Measurements from ENCODE around the gene DNAJB5. TPM values are rescaled to one million over a fixed set of nuclear protein-coding genes. Genes with fewer than 3 reads are reported as not detected.

The DNAJB5 gene
- total and polyA plus RNA-seq, 2 experiments from 2014 or later = 20.3 to 37.4 TPM

DNA sequence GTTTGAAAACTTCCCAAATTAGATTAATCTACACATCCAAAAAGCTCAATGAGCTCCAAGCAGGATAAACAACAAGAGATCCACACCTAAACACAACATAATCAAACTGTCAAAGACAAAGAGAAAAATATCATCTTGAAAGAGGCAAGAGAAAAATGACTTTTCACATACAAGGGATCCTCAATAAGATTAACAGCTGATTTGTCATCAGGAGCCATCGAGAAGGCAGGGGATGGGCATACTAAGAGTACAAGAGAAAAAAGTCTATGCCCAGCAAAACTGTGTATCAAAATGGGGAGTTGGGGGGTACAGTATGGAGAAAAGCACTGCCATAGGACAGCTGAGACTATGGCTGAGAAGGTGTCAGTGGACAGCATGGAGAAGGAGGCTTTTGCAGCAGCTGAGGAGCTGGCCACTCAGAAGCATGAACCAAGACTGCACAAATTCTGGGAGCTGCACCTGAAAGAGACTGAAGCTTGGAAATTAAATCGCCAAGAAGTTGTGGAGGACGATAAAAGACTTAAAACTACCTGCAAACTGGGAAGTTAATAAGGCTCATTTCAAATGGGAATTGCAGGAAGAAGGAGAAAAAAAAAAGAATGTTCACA lies 20.9 kb downstream of the DNAJB5 start:
- no peak overlapping the region for H3K27ac Mint-ChIP-seq
- Histone ChIP-seq H3K79me2 (replicated peaks; ENCODE audit: insufficient read depth) (no peaks in the 10 kb centered on the region), H3K36me3 (ENCODE audit: insufficient read depth) (peaks cover 6% of the 10 kb centered on the region; the same call in 1 of the 2 replicates), H4K20me1 (replicated peaks; ENCODE audit: insufficient read depth) (no peaks in the 10 kb centered on the region), H3K4me2 (no peak overlapping the region), H3K27me3 (ENCODE audit: insufficient read depth) (no peaks in the 10 kb centered on the region), H3F3A (replicated peaks; ENCODE audit: low read depth) (no peaks in the 10 kb centered on the region), H3K27ac (ENCODE audit: low read depth) (no peak overlapping the region), H3K4me3 (no peak overlapping the region), H2AFZ (no peak overlapping the region), H3K4me1 (ENCODE audit: insufficient read depth) (no peaks in the 10 kb centered on the region), H3K9me2 (ENCODE audit: insufficient read depth) (no peaks in the 10 kb centered on the region; the same call in 1 of the 2 replicates)
- ATAC-seq (no peak), DNase-seq (ENCODE audit: low spot score) (no peak)
- peaks cover 5% of the 10 kb centered on the region; the same call in 2 of the 3 replicates for H3K4me1 Mint-ChIP-seq
- H3K4me3 Mint-ChIP-seq = no peak overlapping the region
- no peak for TF ChIP-seq ZNF331 (CRISPR knock-in tag; IDR thresholded peaks at IDR 0.05; ENCODE audit: low read depth)
- no peak for TF ChIP-seq CTCF (conservative IDR thresholded peaks at IDR 0.05; ENCODE audit: low read depth in 2 of 2)
- TF ChIP-seq NANOG (IDR thresholded peaks at IDR 0.05; ENCODE audit: borderline replicate concordance) = no peak
- TF ChIP-seq, protein P1, sequence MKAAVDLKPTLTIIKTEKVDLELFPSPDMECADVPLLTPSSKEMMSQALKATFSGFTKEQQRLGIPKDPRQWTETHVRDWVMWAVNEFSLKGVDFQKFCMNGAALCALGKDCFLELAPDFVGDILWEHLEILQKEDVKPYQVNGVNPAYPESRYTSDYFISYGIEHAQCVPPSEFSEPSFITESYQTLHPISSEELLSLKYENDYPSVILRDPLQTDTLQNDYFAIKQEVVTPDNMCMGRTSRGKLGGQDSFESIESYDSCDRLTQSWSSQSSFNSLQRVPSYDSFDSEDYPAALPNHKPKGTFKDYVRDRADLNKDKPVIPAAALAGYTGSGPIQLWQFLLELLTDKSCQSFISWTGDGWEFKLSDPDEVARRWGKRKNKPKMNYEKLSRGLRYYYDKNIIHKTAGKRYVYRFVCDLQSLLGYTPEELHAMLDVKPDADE (IDR thresholded peaks at IDR 0.05) = no peak
- TF ChIP-seq REST (IDR thresholded peaks at IDR 0.05; ENCODE audit: unreplicated experiment) = no peak
- no peak for TF ChIP-seq CREB1 (CRISPR knock-in tag; IDR thresholded peaks at IDR 0.05; ENCODE audit: low read depth)
- no peak for TF ChIP-seq EZH2 (IDR thresholded peaks at IDR 0.05; ENCODE audit: low read depth, unreplicated experiment)
- no peak for TF ChIP-seq POLR2AphosphoS5 (IDR thresholded peaks at IDR 0.05; ENCODE audit: low read depth)
- no peak for TF ChIP-seq JUNB (IDR thresholded peaks at IDR 0.05; ENCODE audit: unreplicated experiment)
- no peak for TF ChIP-seq ZNF462 (CRISPR knock-in tag; IDR thresholded peaks at IDR 0.05)
- TF ChIP-seq STAT1 (IDR thresholded peaks at IDR 0.05; ENCODE audit: unreplicated experiment) = no peak
- TF ChIP-seq EZH2phosphoT487 (IDR thresholded peaks at IDR 0.05; ENCODE audit: unreplicated experiment) = no peak
- no peak for TF ChIP-seq ZNF114 (CRISPR knock-in tag; IDR thresholded peaks at IDR 0.05)
- peaks cover 63% of the 10 kb centered on the region for H3K36me3 Mint-ChIP-seq (ENCODE audit: low read depth)
- H3K9me3 Mint-ChIP-seq = peaks cover 51% of the 10 kb centered on the region
- peaks cover 7% of the 10 kb centered on the region for H3K27me3 Mint-ChIP-seq (ENCODE audit: insufficient read depth, low read depth, poor library complexity)
